ENCODE measurements around the gene TBR1.

Gene TBR1

GRCh38 chr2:161388146-161388779 lies 27.8 kb upstream of the TBR1 start:
- H3K9me3 ChIP-seq (ENCODE audit: insufficient read depth, low read depth, low read length), result no peaks in the 10 kb centered on the region
- peaks cover 34% of the 10 kb centered on the region for H3K36me3 ChIP-seq (ENCODE audit: insufficient read depth, low read depth, low read length)
- no peak overlapping the region for H3K27ac ChIP-seq (ENCODE audit: low read length)
- no peaks in the 10 kb centered on the region for H3K27me3 ChIP-seq (ENCODE audit: insufficient read depth, low read length)
- peaks cover 3% of the 10 kb centered on the region; the same call in 1 of the 2 replicates for H3K4me1 ChIP-seq (ENCODE audit: insufficient read depth, low read length)
- H3K4me3 ChIP-seq (ENCODE audit: low read length), result no peak overlapping the region
- H3K9ac ChIP-seq (ENCODE audit: low read depth, low read length), result no peak overlapping the region

- Histone ChIP-seq H3K36me3 (ENCODE audit: insufficient read depth, low read depth, low read length) (peaks cover 49% of the 10 kb centered on the region), H3K4me3 (ENCODE audit: low read length) (no peak overlapping the region), H3K4me1 (ENCODE audit: insufficient read depth, low read length) (peaks cover 14% of the 10 kb centered on the region; the same call in 1 of the 2 replicates), H3K27ac (ENCODE audit: low read length) (no peak overlapping the region), H3K9ac (ENCODE audit: low read depth, low read length) (no peak overlapping the region), H3K9me3 (ENCODE audit: insufficient read depth, low read depth, low read length) (no peaks in the 10 kb centered on the region), H3K27me3 (ENCODE audit: insufficient read depth, low read length) (no peaks in the 10 kb centered on the region)
Measured at GRCh38 chr2:161391737-161392506, 24.2 kb upstream of the TBR1 start.

- Histone ChIP-seq H3K9ac (ENCODE audit: low read depth, low read length) (no peak overlapping the region), H3K4me1 (ENCODE audit: insufficient read depth, low read length) (peaks cover 2% of the 10 kb centered on the region; the same call in 1 of the 2 replicates), H3K27me3 (ENCODE audit: insufficient read depth, low read length) (no peaks in the 10 kb centered on the region), H3K9me3 (ENCODE audit: insufficient read depth, low read depth, low read length) (no peaks in the 10 kb centered on the region), H3K4me3 (ENCODE audit: low read length) (no peak overlapping the region), H3K27ac (ENCODE audit: low read length) (no peak overlapping the region), H3K36me3 (ENCODE audit: insufficient read depth, low read depth, low read length) (peaks cover 54% of the 10 kb centered on the region)
Measured at GRCh38 chr2:161400076-161400475, 16.0 kb upstream of the TBR1 start.

GRCh38 chr2:161402297-161402696 lies 13.8 kb upstream of the TBR1 start:
- Histone ChIP-seq H3K4me1 (ENCODE audit: insufficient read depth, low read length) (no peaks in the 10 kb centered on the region), H3K9ac (ENCODE audit: low read depth, low read length) (no peak overlapping the region), H3K27ac (ENCODE audit: low read length) (no peak overlapping the region), H3K4me3 (ENCODE audit: low read length) (no peak overlapping the region), H3K27me3 (ENCODE audit: insufficient read depth, low read length) (no peaks in the 10 kb centered on the region), H3K9me3 (ENCODE audit: insufficient read depth, low read depth, low read length) (no peaks in the 10 kb centered on the region), H3K36me3 (ENCODE audit: insufficient read depth, low read depth, low read length) (peaks cover 32% of the 10 kb centered on the region)

- peaks cover 12% of the 10 kb centered on the region for H3K36me3 ChIP-seq (ENCODE audit: insufficient read depth, low read depth, low read length)
- H3K27me3 ChIP-seq (ENCODE audit: insufficient read depth, low read length), result peaks cover 3% of the 10 kb centered on the region; the same call in 1 of the 2 replicates
- H3K4me1 ChIP-seq (ENCODE audit: insufficient read depth, low read length), result no peaks in the 10 kb centered on the region
- H3K9me3 ChIP-seq (ENCODE audit: insufficient read depth, low read depth, low read length), result no peaks in the 10 kb centered on the region
- H3K27ac ChIP-seq (ENCODE audit: low read length), result no peak overlapping the region
- H3K9ac ChIP-seq (ENCODE audit: low read depth, low read length), result no peak overlapping the region
- H3K4me3 ChIP-seq (ENCODE audit: low read length), result no peak overlapping the region
Measured at GRCh38 chr2:161406316-161406715, 9.8 kb upstream of the TBR1 start.

GRCh38 chr2:161407597-161407996 lies 8.5 kb upstream of the TBR1 start:
- no peak overlapping the region for H3K9ac ChIP-seq (ENCODE audit: low read depth, low read length)
- peaks cover 16% of the 10 kb centered on the region for H3K27me3 ChIP-seq (ENCODE audit: insufficient read depth, low read length)
- H3K36me3 ChIP-seq (ENCODE audit: insufficient read depth, low read depth, low read length), result 0 out of 2 replicates have a peak, but pooled peaks cover 5% of the 10 kb centered on the region
- H3K27ac ChIP-seq (ENCODE audit: low read length), result no peak overlapping the region
- H3K4me3 ChIP-seq (ENCODE audit: low read length), result no peak overlapping the region
- H3K9me3 ChIP-seq (ENCODE audit: insufficient read depth, low read depth, low read length), result no peaks in the 10 kb centered on the region
- no peaks in the 10 kb centered on the region for H3K4me1 ChIP-seq (ENCODE audit: insufficient read depth, low read length)

GRCh38 chr2:161409308-161409907 lies 6.7 kb upstream of the TBR1 start:
- Histone ChIP-seq H3K27me3 (ENCODE audit: insufficient read depth, low read length) (peaks cover 34% of the 10 kb centered on the region), H3K9ac (ENCODE audit: low read depth, low read length) (no peak overlapping the region), H3K4me3 (ENCODE audit: low read length) (no peak overlapping the region), H3K36me3 (ENCODE audit: insufficient read depth, low read depth, low read length) (0 out of 2 replicates have a peak, but pooled peaks cover 5% of the 10 kb centered on the region), H3K9me3 (ENCODE audit: insufficient read depth, low read depth, low read length) (no peaks in the 10 kb centered on the region), H3K4me1 (ENCODE audit: insufficient read depth, low read length) (peaks cover 10% of the 10 kb centered on the region), H3K27ac (ENCODE audit: low read length) (no peak overlapping the region)

- Histone ChIP-seq H3K9me3 (ENCODE audit: insufficient read depth, low read depth, low read length) (no peaks in the 10 kb centered on the region), H3K4me3 (ENCODE audit: low read length) (no peak overlapping the region), H3K9ac (ENCODE audit: low read depth, low read length) (no peak overlapping the region), H3K36me3 (ENCODE audit: insufficient read depth, low read depth, low read length) (0 out of 2 replicates have a peak, but pooled peaks cover 5% of the 10 kb centered on the region), H3K27ac (ENCODE audit: low read length) (no peak overlapping the region), H3K27me3 (ENCODE audit: insufficient read depth, low read length) (peaks cover 63% of the 10 kb centered on the region), H3K4me1 (ENCODE audit: insufficient read depth, low read length) (peaks cover 13% of the 10 kb centered on the region)
Measured at GRCh38 chr2:161412346-161412745, 3.8 kb upstream of the TBR1 start.

GRCh38 chr2:161414042-161415033 lies 1.8 kb upstream of the TBR1 start:
- Histone ChIP-seq H3K4me3 (ENCODE audit: low read length) (peak overlapping the region; percentile 57; the same call in 1 of the 2 replicates), H3K9ac (ENCODE audit: low read depth, low read length) (no peak overlapping the region), H3K4me1 (ENCODE audit: insufficient read depth, low read length) (peaks cover 13% of the 10 kb centered on the region), H3K36me3 (ENCODE audit: insufficient read depth, low read depth, low read length) (0 out of 2 replicates have a peak, but pooled peaks cover 5% of the 10 kb centered on the region), H3K27ac (ENCODE audit: low read length) (no peak overlapping the region), H3K27me3 (ENCODE audit: insufficient read depth, low read length) (peaks cover 83% of the 10 kb centered on the region), H3K9me3 (ENCODE audit: insufficient read depth, low read depth, low read length) (no peaks in the 10 kb centered on the region)

- H3K27me3 ChIP-seq (ENCODE audit: insufficient read depth, low read length), result peaks cover 93% of the 10 kb centered on the region
- peaks cover 3% of the 10 kb centered on the region; the same call in 1 of the 2 replicates for H3K9me3 ChIP-seq (ENCODE audit: insufficient read depth, low read depth, low read length)
- H3K4me3 ChIP-seq (ENCODE audit: low read length), result peak overlapping the region; percentile 57; the same call in 1 of the 2 replicates
- peaks cover 13% of the 10 kb centered on the region for H3K4me1 ChIP-seq (ENCODE audit: insufficient read depth, low read length)
- H3K9ac ChIP-seq (ENCODE audit: low read depth, low read length), result no peak overlapping the region
- 0 out of 2 replicates have a peak, but pooled peaks cover 5% of the 10 kb centered on the region for H3K36me3 ChIP-seq (ENCODE audit: insufficient read depth, low read depth, low read length)
- H3K27ac ChIP-seq (ENCODE audit: low read length), result no peak overlapping the region
Measured at GRCh38 chr2:161415034-161415986, 787 bp upstream of the TBR1 start.

Measured in iPS-20b (cell line).